Right kidney (tissue), 1 donor: ENCODE data around the gene TIAM1.

Experiments
- DNase-seq: peaks from one replicate; pipeline ENCODE4 v3.0.0-alpha.2; 2016

TIAM1 gene

GRCh38 chr21:31354122-31354521, 10.1 kb upstream of the TIAM1 start:
- no peak for DNase-seq

GRCh38 chr21:31352836-31353235, 8.8 kb upstream of the TIAM1 start:
- no peak for DNase-seq

GRCh38 chr21:31351960-31352359, 7.9 kb upstream of the TIAM1 start:
- no peak for DNase-seq

- no peak for DNase-seq
Measured at GRCh38 chr21:31351438-31351837, 7.4 kb upstream of the TIAM1 start.

GRCh38 chr21:31349208-31349607, 5.1 kb upstream of the TIAM1 start:
- no peak for DNase-seq

GRCh38 chr21:31348188-31348587, 4.1 kb upstream of the TIAM1 start:
- DNase-seq: no peak

GRCh38 chr21:31347435-31348032, 3.5 kb upstream of the TIAM1 start:
- no peak for DNase-seq

- DNase-seq: no peak
Measured at GRCh38 chr21:31346256-31346821, 2.3 kb upstream of the TIAM1 start.

GRCh38 chr21:31345136-31345535, 1.1 kb upstream of the TIAM1 start:
- DNase-seq: no peak

- DNase-seq: no peak
Measured at GRCh38 chr21:31343030-31343510, 991 bp downstream of the TIAM1 start.

- DNase-seq: no peak
Measured at GRCh38 chr21:31342348-31342747, 1.7 kb downstream of the TIAM1 start.

- DNase-seq: no peak
Measured at GRCh38 chr21:31340942-31341487, 3.0 kb downstream of the TIAM1 start.

- DNase-seq: no peak
Measured at GRCh38 chr21:31340514-31340913, 3.5 kb downstream of the TIAM1 start.

- DNase-seq: no peak
Measured at GRCh38 chr21:31339721-31340120, 4.3 kb downstream of the TIAM1 start.

GRCh38 chr21:31338908-31339368, 5.1 kb downstream of the TIAM1 start:
- no peak for DNase-seq

GRCh38 chr21:31337996-31338907, 5.8 kb downstream of the TIAM1 start:
- DNase-seq: peak; percentile 6

GRCh38 chr21:31337086-31337485, 7.0 kb downstream of the TIAM1 start:
- no peak for DNase-seq

GRCh38 chr21:31336739-31337040, 7.4 kb downstream of the TIAM1 start:
- DNase-seq: no peak

GRCh38 chr21:31335957-31336738, 7.9 kb downstream of the TIAM1 start:
- no peak for DNase-seq

GRCh38 chr21:31334648-31335121, 9.4 kb downstream of the TIAM1 start:
- DNase-seq: no peak

GRCh38 chr21:31332525-31332924, 11.5 kb downstream of the TIAM1 start:
- DNase-seq: no peak

GRCh38 chr21:31331231-31331630, 12.8 kb downstream of the TIAM1 start:
- no peak for DNase-seq
